HG03520 (cell line): ENCODE results near the gene MAGI2.

Experiments
- ATAC-seq: cut with Tn5 transposase; IDR thresholded peaks from one replicate; pipeline ENCODE4 v1.9.1; 2021; ENCODE audit warnings: mild to moderate bottlenecking, moderate library complexity; ENCODE audit not compliant: unreplicated experiment

Gene MAGI2

GRCh38 chr7:78213402-78213801 is 1240.1 kb downstream of the MAGI2 start:
- no peak for ATAC-seq

- no peak for ATAC-seq
These were observed 1240.9 kb downstream of the MAGI2 start for GRCh38 chr7:78212476-78213060.

GRCh38 chr7:78207269-78207668 is 1246.2 kb downstream of the MAGI2 start:
- no peak for ATAC-seq

GRCh38 chr7:78206769-78207168 is 1246.7 kb downstream of the MAGI2 start:
- ATAC-seq: no peak

DNA sequence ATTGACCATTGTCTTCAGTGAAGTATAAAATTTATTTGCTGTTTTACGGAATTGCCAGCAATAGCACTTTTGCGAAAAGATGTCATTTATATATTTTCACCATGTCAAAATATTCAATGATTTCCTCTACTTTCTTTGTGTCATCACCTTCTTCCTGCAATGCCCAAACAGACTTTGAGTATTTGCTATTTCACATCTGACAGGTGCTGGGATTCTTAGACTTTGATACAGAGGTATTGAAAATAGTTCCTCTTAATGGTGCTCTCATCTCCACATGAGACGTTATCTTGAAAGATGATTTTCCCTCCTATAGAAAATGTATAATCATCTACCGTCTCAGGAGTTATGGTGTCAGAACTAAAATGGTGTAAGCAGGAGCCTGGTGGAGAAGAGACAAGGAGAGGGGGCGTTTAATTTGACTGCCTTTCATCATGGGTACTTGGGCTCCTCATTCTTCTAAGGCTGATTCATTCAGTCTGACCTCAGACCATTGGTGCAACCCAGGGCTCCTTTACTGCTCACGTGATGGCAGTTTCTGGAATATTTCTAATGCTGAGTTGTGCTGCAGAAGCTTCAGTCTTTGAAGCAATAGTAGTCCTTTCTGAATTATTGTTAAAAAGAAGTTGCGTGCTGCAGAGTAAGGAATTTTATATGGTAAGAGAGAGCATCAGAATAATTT is 1250.3 kb downstream of the MAGI2 start:
- no peak for ATAC-seq

- ATAC-seq: no peak
These were observed 1254.7 kb downstream of the MAGI2 start for GRCh38 chr7:78198756-78199155.

GRCh38 chr7:78197447-78197846 is 1256.0 kb downstream of the MAGI2 start:
- no peak for ATAC-seq

DNA sequence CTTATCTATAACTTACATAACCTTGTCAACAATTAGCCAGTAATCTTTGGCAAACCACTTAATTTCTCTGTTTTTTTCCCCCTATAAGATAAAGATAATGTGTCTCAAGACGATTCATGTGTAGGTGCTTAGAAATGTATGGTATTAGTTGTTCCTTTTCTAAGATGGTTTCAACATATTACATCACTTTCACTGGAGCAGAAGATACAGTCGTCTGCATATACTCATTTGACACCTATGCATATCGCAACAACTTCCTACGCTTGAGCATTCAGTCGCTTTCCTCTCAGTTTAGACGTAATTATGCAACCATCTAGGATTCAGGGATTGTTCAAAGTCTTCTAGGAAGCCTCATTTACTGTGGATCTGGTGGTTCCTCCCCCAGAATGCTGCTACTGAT is 1258.2 kb downstream of the MAGI2 start:
- no peak for ATAC-seq

GRCh38 chr7:78194611-78195010 is 1258.9 kb downstream of the MAGI2 start:
- no peak for ATAC-seq

DNA sequence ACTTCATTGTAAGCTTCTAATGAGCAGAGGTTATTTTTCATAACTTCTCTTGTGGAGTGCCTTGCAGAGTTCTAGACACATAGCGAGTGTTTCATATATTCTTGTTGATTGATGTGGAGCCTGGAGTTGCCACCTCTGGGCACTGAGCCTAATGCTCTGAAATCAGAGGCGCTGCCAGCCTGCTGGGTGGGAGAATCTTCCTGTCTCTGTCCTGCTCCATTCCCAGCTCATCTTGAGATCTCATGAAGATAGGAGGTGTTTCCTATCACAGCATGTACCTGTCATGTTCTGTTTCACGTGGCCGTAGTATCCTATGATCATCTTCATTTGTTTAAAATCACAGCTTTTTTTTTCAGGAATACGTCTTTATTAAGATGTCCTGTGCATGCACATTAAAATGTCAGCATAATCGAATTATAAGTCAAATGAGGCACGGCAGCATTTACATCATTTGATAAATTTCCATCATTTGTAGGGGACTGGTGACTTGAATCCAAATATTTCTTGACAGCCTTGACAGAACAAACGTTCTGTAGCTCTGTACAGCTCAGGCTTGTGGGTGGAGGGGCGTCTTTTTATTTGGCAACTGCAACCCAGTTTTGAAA is 1261.9 kb downstream of the MAGI2 start:
- ATAC-seq: no peak

GRCh38 chr7:78189762-78190161 is 1263.7 kb downstream of the MAGI2 start:
- no peak for ATAC-seq

GRCh38 chr7:78185149-78185745 is 1268.2 kb downstream of the MAGI2 start:
- no peak for ATAC-seq

DNA sequence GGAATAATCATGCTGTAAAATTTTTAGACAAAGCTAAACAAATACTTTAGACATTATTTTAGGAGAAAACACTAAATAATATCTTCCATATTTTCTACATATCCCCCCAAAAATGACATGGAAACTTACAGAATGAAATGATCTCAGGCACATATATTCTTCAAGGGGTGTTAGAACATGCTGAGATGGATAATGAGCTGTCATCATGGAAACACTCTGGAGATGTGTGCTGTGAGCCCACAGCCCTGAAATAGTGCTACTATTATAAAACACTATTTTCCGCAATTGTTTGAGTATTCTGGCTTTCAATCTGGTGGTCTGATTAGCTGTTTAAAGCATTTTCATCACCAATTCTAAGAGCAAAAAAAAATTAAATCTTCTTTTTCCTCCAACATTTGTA is 1269.2 kb downstream of the MAGI2 start:
- no peak for ATAC-seq

- no peak for ATAC-seq
These were observed 1273.5 kb downstream of the MAGI2 start for GRCh38 chr7:78179827-78180477.

- ATAC-seq: no peak
These were observed 1274.3 kb downstream of the MAGI2 start for GRCh38 chr7:78179211-78179610.

- ATAC-seq: no peak
These were observed 1275.1 kb downstream of the MAGI2 start for GRCh38 chr7:78178319-78178718.

DNA sequence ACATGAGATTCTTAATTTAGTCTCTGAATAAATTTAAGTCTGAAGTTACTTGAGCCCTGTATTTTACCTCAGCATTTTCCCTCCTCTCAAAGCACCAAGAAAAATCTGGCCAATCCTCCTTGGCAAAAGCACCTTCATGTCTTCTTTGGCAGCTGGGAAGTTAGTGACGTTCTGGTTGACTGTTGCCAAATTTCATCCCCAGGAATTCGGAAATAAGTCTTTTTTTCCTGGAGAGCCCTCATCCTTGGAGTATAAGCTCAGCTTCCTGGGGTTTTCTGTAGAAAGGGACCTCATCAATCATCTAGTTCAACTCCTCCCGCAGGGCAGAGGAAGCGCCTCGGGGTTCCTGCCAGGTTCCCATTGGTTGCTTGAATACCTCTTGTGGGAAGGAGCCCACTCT is 1277.3 kb downstream of the MAGI2 start:
- no peak for ATAC-seq

DNA sequence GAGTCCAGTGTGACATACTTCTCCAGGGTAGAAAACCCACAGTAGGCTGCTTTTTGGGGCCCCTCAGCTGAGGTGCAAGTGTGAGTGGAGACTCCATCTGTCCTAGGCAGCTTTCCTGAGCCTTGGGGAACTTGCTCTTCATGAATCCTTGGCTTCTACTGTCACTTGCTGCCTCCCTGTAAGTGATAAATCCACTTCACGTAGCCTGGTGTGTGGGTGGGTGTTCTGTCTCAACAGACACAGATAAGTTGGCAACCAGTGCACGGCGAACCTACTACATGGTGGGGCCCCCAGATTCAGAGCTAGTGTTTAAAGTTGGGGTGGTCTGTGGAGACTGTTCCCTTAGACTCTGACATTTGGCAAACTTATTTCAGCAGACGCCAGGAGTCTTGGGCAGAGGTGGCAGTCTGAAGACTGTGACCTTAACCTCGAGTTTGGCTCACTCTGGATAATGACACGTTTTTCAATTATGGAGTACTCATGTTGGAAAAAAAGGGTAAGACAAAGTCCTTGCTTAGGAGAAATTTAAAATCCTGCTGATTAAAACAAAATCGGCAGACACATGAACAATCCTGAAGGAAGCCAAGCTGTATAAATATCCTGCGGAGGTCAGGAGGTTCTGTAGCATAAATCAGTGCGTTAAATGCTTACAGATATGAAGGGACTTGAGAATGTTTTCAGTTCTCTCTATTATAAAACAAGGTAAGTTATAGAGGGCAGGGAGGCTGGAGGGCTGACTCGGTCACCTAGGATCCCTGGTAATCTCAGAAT is 1278.0 kb downstream of the MAGI2 start:
- ATAC-seq: no peak

DNA sequence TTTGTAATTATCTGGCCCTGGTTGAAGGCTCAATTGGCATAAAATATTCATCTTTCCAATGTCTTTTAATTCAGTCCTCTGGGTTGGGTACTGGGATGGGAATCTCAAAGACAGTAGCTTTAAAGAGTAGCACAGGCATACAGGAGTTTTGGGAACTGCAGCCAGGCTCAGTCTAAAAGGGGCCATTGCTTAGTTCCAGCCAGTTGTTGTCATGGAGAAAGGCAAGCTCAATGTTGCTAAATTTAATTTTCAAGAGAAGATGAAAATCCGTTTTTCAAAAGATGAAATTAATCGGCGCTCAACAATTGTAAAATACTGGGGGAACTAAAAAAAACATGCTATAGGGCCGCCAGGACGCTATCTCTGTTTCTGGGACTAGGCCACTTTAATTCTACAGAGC is 1279.8 kb downstream of the MAGI2 start:
- ATAC-seq: no peak

DNA sequence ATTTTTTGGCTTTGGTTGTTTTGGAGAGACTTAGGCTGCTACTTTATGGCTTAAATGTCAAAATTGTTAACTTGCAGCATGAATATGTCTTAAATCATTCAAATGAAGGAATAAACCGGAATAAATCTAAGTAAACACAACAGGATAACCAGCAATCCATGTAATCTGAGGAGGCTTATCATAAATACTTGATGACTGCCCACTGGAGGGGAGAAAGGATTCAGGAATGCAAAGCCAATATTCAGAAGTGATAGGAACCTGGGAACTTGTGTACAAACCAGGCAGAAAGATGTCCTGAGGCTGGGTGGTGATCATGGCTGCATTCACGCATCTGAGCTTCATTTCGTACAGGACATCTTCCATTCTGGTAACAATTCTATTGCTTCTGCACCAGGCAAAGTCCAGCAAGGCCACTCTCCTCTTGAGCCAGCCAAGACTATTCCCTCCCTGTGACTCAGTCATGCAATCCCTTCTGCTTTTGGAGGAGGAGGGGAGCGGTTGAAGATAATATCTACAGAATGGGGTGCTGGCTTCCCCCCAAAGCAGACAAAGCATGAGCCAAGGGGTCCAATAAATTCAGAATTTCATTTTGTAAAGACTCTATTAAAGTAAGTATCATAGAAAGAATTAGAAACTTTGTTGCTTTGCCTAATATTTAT is 1280.4 kb downstream of the MAGI2 start:
- no peak for ATAC-seq
